GM21390 (cell line): Measurements from ENCODE around the gene CHD8.
"Not testable (repeated sequence)": the region's sequence is repeated elsewhere in the genome, so short reads cannot be mapped to it uniquely, and the experiment has no call there.

ENCODE experiments used
- ATAC-seq: cut with Tn5 transposase; IDR thresholded peaks from one replicate; pipeline ENCODE4 v1.9.1; 2021; ENCODE audit not compliant: unreplicated experiment

CHD8 gene

GRCh38 chr14:21379338-21379737 lies 76.6 kb downstream of the CHD8 start:
- no peak for ATAC-seq

- ATAC-seq, result no peak
These were observed 81.9 kb downstream of the CHD8 start for GRCh38 chr14:21373980-21374379.

GRCh38 chr14:21372814-21373213 lies 83.1 kb downstream of the CHD8 start:
- not testable (repeated sequence) for ATAC-seq

- no peak for ATAC-seq
These were observed 85.8 kb downstream of the CHD8 start for GRCh38 chr14:21369949-21370679.

- no peak for ATAC-seq
These were observed 88.3 kb downstream of the CHD8 start for GRCh38 chr14:21367582-21368144.

- ATAC-seq, result no peak
These were observed 99.4 kb downstream of the CHD8 start for GRCh38 chr14:21356511-21356910.

- no peak for ATAC-seq
These were observed 103.3 kb downstream of the CHD8 start for GRCh38 chr14:21352587-21352986.

- ATAC-seq, result no peak
These were observed 105.4 kb downstream of the CHD8 start for GRCh38 chr14:21350539-21350938.

- ATAC-seq, result no peak
These were observed 108.7 kb downstream of the CHD8 start for GRCh38 chr14:21347201-21347600.

- no peak for ATAC-seq
These were observed 109.3 kb downstream of the CHD8 start for GRCh38 chr14:21346532-21347135.

- no peak for ATAC-seq
These were observed 112.7 kb downstream of the CHD8 start for GRCh38 chr14:21343035-21343794.
